ENCODE results near the gene LRPAP1. TPM values are rescaled to one million over a fixed set of nuclear protein-coding genes. Genes with fewer than 3 reads are reported as not detected.
A peak's percentile ranks its signal among the peaks of the same experiment; 100 is the strongest.
"Not testable (repeated sequence)": the region's sequence is repeated elsewhere in the genome, so short reads cannot be mapped to it uniquely, and the experiment has no call there.

LRPAP1 gene
- total RNA-seq, 3 donors from 2014 or later = 104 to 204 (median 111) TPM

- H3K4me1 ChIP-seq = peaks cover 5 to 6% of the 10 kb centered on the region in 2 donors
- intact Hi-C loops (cut with DNase I; ENCODE audit: low total_unique reads) = no loop called here
- H3K27me3 ChIP-seq = peaks cover 0 to 25% of the 10 kb centered on the region in 2 donors
- DNase-seq (ENCODE audit: low spot score in 2 of 2) = no peak
- H3K9me3 ChIP-seq = no peaks in the 10 kb centered on the region
- peak overlapping the region; percentile 54 to 55 for H3K27ac ChIP-seq
- TF ChIP-seq POLR2AphosphoS5 (IDR thresholded peaks at IDR 0.05) (no peak), CTCF (IDR thresholded peaks at IDR 0.05) (no peak), POLR2A (IDR thresholded peaks at IDR 0.05) (no peak)
- H3K4me3 ChIP-seq = peak overlapping the region in 1 of 3 donors; percentile 66
- H3K36me3 ChIP-seq = no peaks in the 10 kb centered on the region
These were observed 69.9 kb downstream of the LRPAP1 start for GRCh38 chr4:3462321-3462789.

GRCh38 chr4:3461515-3462291, 70.5 kb downstream of the LRPAP1 start:
- intact Hi-C loops (cut with DNase I; ENCODE audit: low total_unique reads) = no loop called here
- peak; percentile 89 to 91 for DNase-seq (ENCODE audit: low spot score in 2 of 2)
- Histone ChIP-seq H3K4me1 (peaks cover 5 to 6% of the 10 kb centered on the region in 2 donors), H3K36me3 (no peaks in the 10 kb centered on the region), H3K4me3 (peak overlapping the region in 1 of 3 donors; percentile 5), H3K27me3 (peaks cover 0 to 20% of the 10 kb centered on the region in 2 donors), H3K9me3 (no peaks in the 10 kb centered on the region), H3K27ac (peak overlapping the region; percentile 54 to 55)
- TF ChIP-seq POLR2AphosphoS5 (IDR thresholded peaks at IDR 0.05) = peak in 1 of 3 donors; percentile 42
- no peak for TF ChIP-seq CTCF (IDR thresholded peaks at IDR 0.05)

GRCh38 chr4:3460926-3461325, 71.3 kb downstream of the LRPAP1 start:
- H3K4me1 ChIP-seq = peaks cover 5 to 6% of the 10 kb centered on the region in 2 donors
- intact Hi-C loops (cut with DNase I; ENCODE audit: low total_unique reads) = no loop called here
- peaks cover 0 to 13% of the 10 kb centered on the region in 2 donors for H3K27me3 ChIP-seq
- H3K9me3 ChIP-seq = peaks cover under 1 to 5% of the 10 kb centered on the region in 2 donors
- no peak for DNase-seq (ENCODE audit: low spot score in 2 of 2)
- H3K36me3 ChIP-seq = no peaks in the 10 kb centered on the region
- peak overlapping the region; percentile 54 to 59 for H3K27ac ChIP-seq
- H3K4me3 ChIP-seq = no peak overlapping the region
- TF ChIP-seq POLR2A (IDR thresholded peaks at IDR 0.05) = no peak
- no peak for TF ChIP-seq POLR2AphosphoS5 (IDR thresholded peaks at IDR 0.05)
- TF ChIP-seq CTCF (IDR thresholded peaks at IDR 0.05) = no peak

GRCh38 chr4:3459156-3459555, 73.1 kb downstream of the LRPAP1 start:
- intact Hi-C loops (cut with DNase I; ENCODE audit: low total_unique reads); H3K27ac ChIP-seq: not testable (repeated sequence)

GRCh38 chr4:3458371-3458770, 73.9 kb downstream of the LRPAP1 start:
- TF ChIP-seq POLR2A (IDR thresholded peaks at IDR 0.05) (no peak), CTCF (IDR thresholded peaks at IDR 0.05) (no peak), POLR2AphosphoS5 (IDR thresholded peaks at IDR 0.05) (no peak)
- DNase-seq (ENCODE audit: low spot score in 2 of 2) = no peak
- H3K9me3 ChIP-seq = peaks cover 8 to 14% of the 10 kb centered on the region in 2 donors
- H3K4me3 ChIP-seq = no peak overlapping the region
- H3K36me3 ChIP-seq = no peaks in the 10 kb centered on the region
- intact Hi-C loops (cut with DNase I; ENCODE audit: low total_unique reads) = no loop called here
- peaks cover 5 to 6% of the 10 kb centered on the region in 2 donors for H3K4me1 ChIP-seq
- H3K27me3 ChIP-seq = peaks cover 0 to under 1% of the 10 kb centered on the region in 2 donors
- H3K27ac ChIP-seq = no peak overlapping the region

More at GRCh38 chr4:3459156-3459555, 73.1 kb downstream of the LRPAP1 start:
- not testable (repeated sequence) for H3K36me3 ChIP-seq; H3K4me1 ChIP-seq; H3K4me3 ChIP-seq; DNase-seq (ENCODE audit: low spot score in 2 of 2); H3K27me3 ChIP-seq
- peaks cover 8 to 14% of the 10 kb centered on the region in 2 donors for H3K9me3 ChIP-seq

GRCh38 chr4:3455596-3455995, 76.6 kb downstream of the LRPAP1 start:
- H3K27ac ChIP-seq; H3K4me3 ChIP-seq; intact Hi-C loops (cut with DNase I; ENCODE audit: low total_unique reads); H3K27me3 ChIP-seq; DNase-seq (ENCODE audit: low spot score in 2 of 2); H3K4me1 ChIP-seq; H3K36me3 ChIP-seq: not testable (repeated sequence)
- H3K9me3 ChIP-seq = peaks cover 8 to 14% of the 10 kb centered on the region in 2 donors
